Kidney (tissue), 14 donors: ENCODE data around the gene MZF1. TPM values are rescaled to one million over a fixed set of nuclear protein-coding genes. Genes with fewer than 3 reads are reported as not detected.

ENCODE experiments used
- DNase-seq, 5 donors: peaks; one replicate each; pipeline ENCODE4 v3.0.0-alpha.2; 2013 to 2020
- FAIRE-seq: peaks from 2 replicates; lab custom pipeline; 2012; peaks lifted over from hg19 to GRCh38; lab: Jason Lieb, UNC
- H3K27ac ChIP-seq, 2 donors: one replicate each; pipeline ENCODE4 v1.7.0; 2013; ENCODE audit warnings: low read depth in 2 of 2, low read length in 2 of 2, inconsistent platforms in 1 of 2
- H3K27me3 ChIP-seq: one replicate; pipeline ENCODE4 v1.7.1; 2013; ENCODE audit warnings: low read length, inconsistent platforms; ENCODE audit not compliant: control insufficient read depth, insufficient read depth
- H3K36me3 ChIP-seq, 3 donors: one replicate each; pipeline versions ENCODE4 v1.7.0 to v1.7.1; 2013; ENCODE audit warnings: low read length in 3 of 3, control low read depth in 1 of 3, inconsistent platforms in 1 of 3; ENCODE audit not compliant: insufficient read depth in 3 of 3, control insufficient read depth in 2 of 3
- H3K4me1 ChIP-seq, 3 donors: one replicate each; pipeline versions ENCODE4 v1.7.0 to v1.7.1; 2013; ENCODE audit warnings: low read length in 3 of 3, inconsistent platforms in 1 of 3, low read depth in 1 of 3; ENCODE audit not compliant: control insufficient read depth in 2 of 3, insufficient read depth in 2 of 3
- H3K4me3 ChIP-seq, 3 donors: one replicate each; pipeline versions ENCODE4 v1.7.0 to v1.8.1; 2013; ENCODE audit warnings: low read length in 3 of 3, control low read depth in 1 of 3, inconsistent platforms in 1 of 3
- H3K9ac ChIP-seq, 3 donors: one replicate each; pipeline versions ENCODE4 v1.7.0 to v1.7.1; 2013; ENCODE audit warnings: low read length in 3 of 3, control low read depth in 1 of 3, inconsistent platforms in 1 of 3
- H3K9me3 ChIP-seq, 3 donors: one replicate each; pipeline versions ENCODE4 v1.7.0 to v1.7.1; 2013; ENCODE audit warnings: low read length in 3 of 3, control low read depth in 1 of 3, inconsistent platforms in 1 of 3; ENCODE audit not compliant: control insufficient read depth in 2 of 3, insufficient read depth in 1 of 3
- CTCF ChIP-seq: IDR thresholded peaks from 3 replicates; pipeline ENCODE4 v1.5.1; 2012; ENCODE audit warnings: mild to moderate bottlenecking, moderate library complexity, borderline replicate concordance; ENCODE audit not compliant: insufficient read depth; ENCODE audit errors: extremely low read depth
- intact Hi-C: fragments of 100-400 bp; cut with DNase I; formaldehyde crosslinking; loops from one replicate; pipeline ENCODE4 v1.11.1; 2022
- polyA plus RNA-seq: library from polyadenylated mRNA; stranded (reverse); fragments of 350-450 nt; fragmentation: Illumina TruSeq; extraction: RNeasy Lipid Tissue Mini Kit (QIAGEN cat#74804); gene quantifications from one replicate; pipeline ENCODE4 v1.2.3, GENCODE V29; 2014; ENCODE audit warnings: low read depth, low replicate concordance; ENCODE audit not compliant: insufficient read depth
- total RNA-seq: library from RNA; stranded (reverse); fragmentation: NEBNext Ultra II Directional; extraction: Animal tissue kit (Norgen Biotek cat#: 25700); gene quantifications from one replicate; pipeline ENCODE4 v1.2.1, GENCODE V29; 2021
- donor health status: control.
- donor health status: control.
- donor health status: control.
- donor health status: control.
- donor health status: control.
- donor health status: DM: yes; HTN: yes; CAD: no.
- donor health status: Normal renal cell carcinoma (clear cell type).

MZF1 gene
- total and polyA plus RNA-seq, 2 donors from 2014 or later, result 12.9 to 38.6 TPM

- no peak for TF ChIP-seq CTCF
- FAIRE-seq (no peak), DNase-seq (peak in 1 of 5 donors; percentile 64)
- Histone ChIP-seq H3K9me3 (no peaks in the 10 kb centered on the region), H3K4me1 (peaks cover 2 to 31% (median 17%) of the 10 kb centered on the region in 3 donors), H3K9ac (no peak overlapping the region), H3K27ac (no peak overlapping the region), H3K27me3 (no peaks in the 10 kb centered on the region), H3K4me3 (no peak overlapping the region), H3K36me3 (peaks cover 16 to 67% (median 47%) of the 10 kb centered on the region in 3 donors)
- intact Hi-C loops, result no loop called here
These were observed 23.3 kb downstream of the MZF1 start for GRCh38 chr19:58549664-58550361.

- H3K4me1 ChIP-seq, result peaks cover 2 to 26% (median 14%) of the 10 kb centered on the region in 3 donors
- no peaks in the 10 kb centered on the region for H3K9me3 ChIP-seq
- intact Hi-C loops, result no loop called here
- no peak overlapping the region for H3K4me3 ChIP-seq
- H3K27ac ChIP-seq, result no peak overlapping the region
- FAIRE-seq (no peak), DNase-seq (peak in 2 of 5 donors; percentile 44 to 61)
- H3K36me3 ChIP-seq, result peaks cover 16 to 67% (median 47%) of the 10 kb centered on the region in 3 donors
- no peak overlapping the region for H3K9ac ChIP-seq
- TF ChIP-seq CTCF, result no peak
- H3K27me3 ChIP-seq, result no peaks in the 10 kb centered on the region
These were observed 24.1 kb downstream of the MZF1 start for GRCh38 chr19:58548859-58549663.

- Histone ChIP-seq H3K4me3 (no peak overlapping the region), H3K9me3 (no peaks in the 10 kb centered on the region), H3K27ac (no peak overlapping the region), H3K36me3 (peaks cover 16 to 65% (median 45%) of the 10 kb centered on the region in 3 donors), H3K4me1 (peaks cover 2 to 20% (median 9%) of the 10 kb centered on the region in 3 donors), H3K9ac (no peak overlapping the region), H3K27me3 (no peaks in the 10 kb centered on the region)
- no peak for TF ChIP-seq CTCF
- FAIRE-seq (no peak), DNase-seq (no peak)
- intact Hi-C loops, result no loop called here
These were observed 25.5 kb downstream of the MZF1 start for GRCh38 chr19:58547323-58548312.
